HEK293T (cell line): ENCODE data around the gene DENND4C.
"Not testable (repeated sequence)": the region's sequence is repeated elsewhere in the genome, so short reads cannot be mapped to it uniquely, and the experiment has no call there.

Experiments used
- ARNT ChIP-seq: fragments of 450-650 bp; IDR thresholded peaks from 2 replicates; pipeline ENCODE4 v1.6.1; 2017; ENCODE audit warnings: mild to moderate bottlenecking
- BHLHE40 ChIP-seq: fragments of 450-650 bp; IDR thresholded peaks from 2 replicates; pipeline ENCODE4 v1.6.1; 2016; ENCODE audit warnings: mild to moderate bottlenecking, moderate library complexity, borderline replicate concordance
- FOXK2 ChIP-seq: fragments of 450-650 bp; IDR thresholded peaks from 2 replicates; pipeline ENCODE4 v1.6.1; 2016; ENCODE audit warnings: mild to moderate bottlenecking
- TARDBP ChIP-seq: fragments of 450-650 bp; IDR thresholded peaks from 2 replicates; pipeline ENCODE4 v1.6.1; 2016

DNA sequence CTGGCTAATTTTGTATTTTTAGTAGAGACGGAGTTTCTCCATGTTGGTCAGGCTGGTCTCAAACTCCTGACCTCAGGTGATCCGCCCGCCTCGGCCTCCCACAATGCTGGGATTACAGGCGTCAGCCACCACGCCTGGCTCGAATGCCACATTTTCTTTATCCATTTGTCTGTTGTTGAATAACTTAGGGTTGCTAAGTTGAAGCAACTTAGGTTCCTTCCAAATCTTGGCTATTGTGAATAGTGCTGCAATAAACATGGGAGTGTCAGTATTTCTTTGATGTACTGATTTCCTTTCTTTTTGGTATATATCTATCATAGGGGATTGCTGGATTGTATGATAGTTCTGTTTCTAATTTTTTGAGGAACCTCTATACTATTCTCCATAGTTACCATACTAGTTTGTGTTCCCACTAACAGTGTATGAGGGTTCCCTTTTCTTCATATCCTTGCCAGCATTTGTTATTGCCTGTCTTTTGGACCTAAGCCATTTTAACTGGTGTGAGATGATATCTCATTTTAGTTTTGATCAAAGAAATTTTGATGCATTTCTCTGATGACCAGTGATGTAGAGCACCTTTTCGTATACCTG lies 29.3 kb downstream of the DENND4C start:
- TF ChIP-seq BHLHE40, TARDBP, ARNT, FOXK2: not testable (repeated sequence)
